Measurements from ENCODE around the gene KANK4.

The KANK4 gene

DNA sequence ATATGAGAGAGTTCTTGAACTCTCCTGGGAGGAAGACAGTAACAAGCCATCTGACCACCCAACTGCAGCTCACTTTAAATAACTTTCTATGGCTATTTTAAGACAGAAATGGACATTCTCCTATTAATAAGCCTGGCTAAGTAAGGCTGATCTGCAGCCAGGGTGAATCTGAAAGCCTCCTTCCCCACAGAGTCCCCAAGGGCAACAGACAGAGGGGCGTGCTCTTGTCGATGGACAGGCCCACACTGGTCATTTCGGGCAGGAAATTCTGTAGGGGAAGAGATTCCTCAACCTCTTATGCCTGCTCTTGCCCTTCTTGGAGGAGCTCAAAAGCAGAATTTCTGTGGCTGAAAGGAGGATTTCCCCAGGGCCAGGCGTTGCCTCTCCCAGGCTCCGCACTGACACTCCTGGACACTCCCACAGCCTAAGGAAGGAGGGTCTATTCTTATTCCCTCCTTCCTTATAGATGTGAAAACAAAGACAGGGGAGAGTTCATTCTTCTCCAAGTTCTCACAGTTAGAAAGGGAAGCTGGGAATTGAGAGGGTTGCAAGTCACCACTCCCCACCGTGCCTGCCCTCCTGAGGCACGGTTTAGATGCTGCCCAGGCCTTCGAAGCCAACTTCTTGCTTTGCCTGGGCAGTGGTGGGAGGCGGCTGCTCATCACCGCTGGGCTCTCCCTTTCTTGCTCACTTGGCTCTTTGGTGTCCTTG, 17.9 kb upstream of the KANK4 start:
- DNase-seq (ENCODE audit: low spot score): no peak

GRCh38 chr1:62336638-62336994, 17.4 kb upstream of the KANK4 start:
- DNase-seq (ENCODE audit: low spot score): no peak

DNA sequence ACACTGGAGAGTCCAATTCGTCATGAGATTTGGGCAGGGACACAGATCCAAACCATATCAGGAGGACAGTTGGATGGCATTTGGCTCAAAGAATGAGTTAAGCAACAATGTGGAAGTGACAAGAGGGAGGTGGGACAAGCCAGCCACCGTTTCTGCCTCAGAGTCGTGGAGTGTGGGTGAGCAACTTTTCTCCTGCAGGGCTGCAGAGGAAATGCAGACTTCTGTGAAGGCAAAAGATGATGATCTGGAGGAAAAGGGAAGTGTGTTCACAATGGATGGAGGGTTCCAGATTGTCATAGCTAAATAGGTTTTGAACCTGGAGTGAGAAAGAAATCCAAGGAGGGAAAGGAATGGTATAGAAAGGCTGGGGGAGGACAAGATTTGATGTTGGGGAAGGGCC, 16.4 kb upstream of the KANK4 start:
- DNase-seq (ENCODE audit: low spot score): no peak

GRCh38 chr1:62334434-62334985, 15.3 kb upstream of the KANK4 start:
- DNase-seq (ENCODE audit: low spot score): no peak

DNA sequence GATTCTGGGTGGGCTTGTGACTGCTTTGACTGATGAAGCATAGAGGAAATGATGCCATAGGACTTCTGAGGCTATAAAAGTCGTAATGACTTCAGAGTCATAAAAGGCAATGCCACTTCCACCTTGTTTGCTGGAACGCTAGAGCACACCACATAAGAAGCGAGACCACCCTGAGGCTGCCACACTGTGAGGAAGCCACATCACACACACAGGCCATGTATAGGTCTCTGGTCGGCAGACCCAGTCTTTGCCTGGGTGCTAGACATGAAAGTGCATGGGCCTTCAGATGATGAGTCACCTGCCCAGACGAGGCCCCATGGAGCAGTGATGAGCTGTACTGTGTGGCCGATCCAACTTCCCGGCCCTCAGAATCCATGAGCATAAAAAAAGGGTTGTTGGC, 14.2 kb upstream of the KANK4 start:
- peak; percentile 54 for DNase-seq (ENCODE audit: low spot score)

- no peak for DNase-seq (ENCODE audit: low spot score)
Measured at GRCh38 chr1:62327360-62328055, 8.3 kb upstream of the KANK4 start.

DNA sequence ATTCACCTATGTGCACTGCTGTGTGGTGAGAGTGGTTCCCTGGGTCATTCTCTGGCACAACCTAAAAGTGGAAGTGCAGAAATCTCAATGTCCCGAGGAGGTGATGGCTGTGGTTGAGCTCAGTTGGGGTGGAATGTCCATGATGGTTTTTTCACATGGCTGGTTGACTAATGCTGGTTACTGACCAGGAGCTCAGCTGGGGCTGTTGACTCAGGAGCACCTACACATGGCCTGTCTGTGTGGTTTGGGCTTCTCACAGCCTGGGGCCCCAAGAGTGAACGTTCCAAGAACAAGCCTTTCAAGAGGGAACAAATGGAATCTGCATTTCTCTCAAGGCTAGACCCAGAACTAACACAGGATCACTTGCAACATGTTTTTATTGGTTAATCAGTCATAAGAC, 6.4 kb upstream of the KANK4 start:
- DNase-seq (ENCODE audit: low spot score): peak; percentile 80

- peak; percentile 83 for DNase-seq (ENCODE audit: low spot score)
Measured at GRCh38 chr1:62325081-62325480, 5.8 kb upstream of the KANK4 start.

DNA sequence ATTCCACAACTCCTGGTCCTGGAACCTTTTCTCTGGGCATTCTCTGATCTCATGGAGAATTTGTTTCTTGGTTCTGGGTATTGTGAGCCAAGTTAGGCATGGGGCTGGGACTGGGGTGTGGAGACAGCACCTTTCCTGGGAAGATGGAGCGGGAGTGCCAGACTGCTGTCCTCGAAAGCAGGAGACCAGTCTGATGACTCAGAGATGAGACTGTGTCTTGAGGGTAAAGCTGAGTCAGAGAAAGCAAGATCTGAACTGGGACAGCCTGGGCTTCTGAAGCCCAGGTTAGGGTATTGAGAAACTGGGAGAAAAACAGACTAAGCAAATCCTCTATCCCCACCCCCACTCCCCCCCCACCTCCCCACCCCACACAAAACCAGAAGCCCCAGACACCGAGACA, 2.2 kb upstream of the KANK4 start:
- DNase-seq (ENCODE audit: low spot score): peak; percentile 85

GRCh38 chr1:62318320-62318755, 896 bp downstream of the KANK4 start:
- DNase-seq (ENCODE audit: low spot score): no peak

DNA sequence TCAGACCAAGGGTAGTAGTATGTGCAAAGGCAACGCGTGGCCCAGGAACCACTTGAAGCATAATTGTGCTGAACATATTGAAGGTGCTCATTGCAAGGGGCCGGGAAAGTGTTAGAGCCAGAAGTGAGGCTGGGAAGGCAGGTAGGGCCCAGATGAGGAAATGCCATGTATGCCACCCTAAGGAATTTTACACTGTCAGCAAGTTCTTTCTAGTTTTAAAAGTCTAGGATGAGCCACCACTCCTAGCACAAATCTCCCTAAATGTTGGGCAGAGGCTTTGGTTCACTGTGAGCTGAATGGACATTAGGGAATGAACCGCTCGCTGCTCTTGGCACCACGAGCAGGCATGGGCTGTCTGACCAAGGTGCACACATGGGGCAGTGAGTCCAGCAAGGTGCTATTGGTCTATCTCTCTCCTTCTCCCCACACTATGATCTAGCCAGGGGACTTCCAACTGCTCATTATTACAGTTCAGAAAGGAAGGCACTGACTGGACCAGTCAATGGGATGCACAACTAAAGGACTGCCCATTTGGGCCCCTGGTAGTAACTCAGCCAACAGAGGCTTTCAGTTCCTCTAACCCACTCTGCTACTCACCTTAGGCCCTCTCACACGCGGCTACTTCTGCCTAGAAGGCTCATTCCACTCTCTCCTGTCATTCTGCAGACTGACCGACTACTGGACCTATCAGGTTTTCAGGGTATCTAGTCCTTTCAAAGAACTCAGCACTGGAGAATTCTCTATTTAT, 2.0 kb downstream of the KANK4 start:
- DNase-seq (ENCODE audit: low spot score): no peak

DNA sequence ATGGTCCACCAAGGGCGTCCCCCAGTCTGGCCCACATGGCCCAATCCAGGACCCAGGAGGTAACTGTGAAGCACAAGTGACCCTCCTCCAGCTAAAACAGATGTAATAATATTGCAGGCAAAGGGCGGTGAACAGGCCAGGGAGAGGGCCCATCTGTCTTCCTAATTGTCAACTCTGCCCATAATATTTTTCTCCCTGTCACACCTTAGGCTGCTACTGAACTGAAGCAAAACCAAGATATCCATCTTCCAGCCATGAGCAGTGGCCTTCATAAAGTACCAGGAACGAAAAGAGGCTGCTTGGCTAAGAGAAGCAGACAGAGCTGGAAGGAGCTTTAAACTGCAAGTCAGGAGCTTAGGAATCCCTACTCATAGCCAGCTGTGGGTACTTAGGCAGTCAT, 3.1 kb downstream of the KANK4 start:
- DNase-seq (ENCODE audit: low spot score): no peak

DNA sequence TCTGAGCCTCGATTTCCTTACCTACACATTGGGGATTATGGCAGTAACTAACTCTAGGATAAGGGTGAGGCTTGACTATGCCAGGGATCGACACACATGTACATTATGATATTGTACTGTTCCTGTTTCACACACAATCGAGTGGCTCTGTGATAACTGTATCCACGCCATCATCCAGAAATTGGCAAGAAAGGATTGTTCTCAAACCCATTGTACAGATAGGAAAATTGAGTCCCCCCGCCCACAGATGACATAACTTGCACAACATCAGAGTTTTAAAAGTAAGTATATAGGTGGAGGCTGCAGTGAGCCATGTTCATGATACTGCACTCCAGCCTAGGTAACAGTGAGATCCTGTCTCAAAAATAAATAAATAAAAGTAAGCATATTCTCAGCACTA, 3.8 kb downstream of the KANK4 start:
- no peak for DNase-seq (ENCODE audit: low spot score)

DNA sequence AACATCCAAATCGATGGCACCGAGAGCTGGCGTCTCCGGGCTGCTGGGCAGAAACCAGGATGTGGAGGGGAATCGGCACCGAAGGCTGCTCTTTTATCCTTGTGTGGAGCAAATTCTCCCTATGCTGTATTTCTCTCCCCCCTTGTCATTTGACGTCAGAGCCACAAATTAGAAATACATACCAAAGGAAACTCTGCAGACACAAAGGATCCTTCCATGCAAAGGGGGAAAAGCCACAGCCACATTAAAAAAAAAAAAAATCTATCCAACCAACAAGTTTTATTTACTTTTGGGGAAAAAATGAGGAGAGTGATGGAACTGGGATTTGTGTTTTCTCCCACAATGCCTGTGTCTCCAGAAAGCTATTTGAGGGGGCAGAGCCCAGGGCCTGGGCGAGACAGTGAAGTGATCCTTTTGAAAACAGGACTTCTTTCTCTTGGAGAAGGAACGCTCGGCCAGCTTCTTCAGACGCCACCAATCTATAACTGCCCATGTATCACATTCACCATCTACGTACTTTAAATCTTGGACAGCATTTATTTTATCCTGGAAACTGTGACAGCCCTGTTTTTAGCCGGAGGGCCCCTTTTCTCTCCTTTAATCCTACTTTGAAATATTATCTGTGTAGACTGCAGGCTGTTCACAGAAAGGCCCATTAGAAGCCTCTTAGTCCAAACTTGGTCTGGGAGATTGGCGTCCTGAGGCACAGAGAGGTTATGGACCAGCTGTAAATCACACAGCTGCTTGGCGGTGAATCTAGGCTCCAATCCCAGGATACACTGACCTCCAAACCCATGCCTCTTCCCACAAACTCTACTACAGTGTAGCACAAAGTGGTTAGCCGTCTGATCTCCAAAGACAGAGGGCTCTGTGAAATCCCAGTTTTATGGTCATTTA, 4.5 kb downstream of the KANK4 start:
- no peak for DNase-seq (ENCODE audit: low spot score)

- no peak for DNase-seq (ENCODE audit: low spot score)
Measured at GRCh38 chr1:62312698-62313097, 6.5 kb downstream of the KANK4 start.

DNA sequence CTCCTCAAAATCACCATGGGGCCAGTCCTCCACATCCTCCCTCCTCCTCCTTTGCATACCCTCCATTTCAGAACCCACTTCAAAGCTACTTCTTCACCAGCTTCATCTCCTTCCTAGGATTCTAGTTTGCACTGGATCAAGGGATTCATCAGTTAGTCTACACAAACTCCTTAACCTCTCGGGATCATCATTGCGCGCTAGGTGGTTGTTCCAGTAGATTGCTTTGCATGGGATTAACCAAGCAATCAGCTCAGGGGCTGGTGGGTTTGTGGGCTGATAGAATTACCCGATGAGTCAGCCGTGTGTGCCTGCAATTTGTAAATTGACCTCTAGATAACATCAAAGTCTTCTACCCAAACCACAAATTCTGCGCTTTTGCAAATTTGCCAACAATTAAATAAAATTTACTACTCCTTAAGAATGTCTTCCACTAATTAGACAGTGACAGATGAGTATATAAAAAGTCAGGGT, 7.7 kb downstream of the KANK4 start:
- no peak for DNase-seq (ENCODE audit: low spot score)

GRCh38 chr1:62309906-62310305, 9.3 kb downstream of the KANK4 start:
- no peak for DNase-seq (ENCODE audit: low spot score)

GRCh38 chr1:62308606-62309005, 10.6 kb downstream of the KANK4 start:
- no peak for DNase-seq (ENCODE audit: low spot score)

DNA sequence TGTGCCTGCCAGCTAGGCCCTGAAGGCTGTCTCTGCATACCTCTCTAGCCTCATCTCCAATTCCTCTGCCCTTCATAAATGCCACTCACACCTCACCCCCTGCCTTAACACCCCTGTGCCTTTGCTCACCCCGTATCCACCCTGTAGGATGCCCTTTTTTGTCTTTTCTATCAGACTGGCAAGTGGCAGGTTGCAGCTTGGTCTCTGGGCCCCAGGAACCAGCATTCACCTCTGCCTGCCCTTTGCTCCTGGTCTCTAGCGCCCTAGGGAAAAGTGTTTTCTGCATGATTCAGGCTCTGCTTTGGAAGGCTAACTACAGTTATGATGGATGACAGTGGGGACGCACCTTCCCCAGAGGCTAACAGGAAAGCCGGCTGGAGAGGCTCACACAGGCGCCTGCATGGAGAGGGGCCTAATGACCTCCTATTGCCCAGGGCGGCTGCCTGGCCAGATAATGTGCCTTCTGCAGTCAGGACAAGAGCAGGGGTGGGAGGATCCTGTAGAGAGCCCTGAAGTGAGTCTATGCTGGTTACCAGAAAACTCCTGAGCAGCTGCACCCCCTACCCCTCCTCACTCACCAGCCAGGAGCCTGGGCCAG, 11.2 kb downstream of the KANK4 start:
- no peak for DNase-seq (ENCODE audit: low spot score)

DNA sequence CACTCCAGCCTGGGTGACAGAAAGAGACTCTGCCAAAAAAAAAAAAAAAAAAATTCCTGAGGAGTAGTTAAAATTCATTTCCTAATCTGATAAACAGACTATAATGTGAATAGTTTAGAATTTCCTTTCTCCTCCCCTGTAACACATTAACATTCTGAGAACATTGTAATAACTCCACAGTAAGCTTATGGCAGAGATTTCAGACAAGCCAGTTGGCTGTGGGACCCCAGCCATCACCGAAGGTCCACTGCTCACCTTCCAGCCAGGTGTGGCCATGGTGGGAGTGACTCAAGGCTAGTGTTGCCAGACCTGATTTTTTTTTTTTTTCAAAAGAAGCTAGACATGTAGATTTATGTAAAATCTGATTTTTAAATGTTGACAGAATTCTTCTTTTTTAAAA, 11.8 kb downstream of the KANK4 start:
- DNase-seq (ENCODE audit: low spot score): no peak

GRCh38 chr1:62306065-62306464, 13.2 kb downstream of the KANK4 start:
- DNase-seq (ENCODE audit: low spot score): no peak

Measured in AG08395 (cell line).